Liver (tissue), 9 donors: ENCODE results near the gene VWF. TPM values are rescaled to one million over a fixed set of nuclear protein-coding genes. Genes with fewer than 3 reads are reported as not detected.

Experiments used
- DNase-seq: peaks from one replicate; pipeline ENCODE4 v3.0.0-alpha.2; 2017; ENCODE audit warnings: low spot score
- H3K27ac ChIP-seq, 2 donors: one replicate each; pipeline ENCODE4 v1.7.0; 2013; ENCODE audit warnings: inconsistent platforms in 2 of 2, low read length in 2 of 2, control low read depth in 1 of 2, low read depth in 1 of 2, mild to moderate bottlenecking in 1 of 2
- H3K27me3 ChIP-seq, 4 donors: one replicate each; pipeline versions ENCODE4 v1.6.1 to v1.7.0; 2013; ENCODE audit warnings: low read length in 3 of 4, inconsistent platforms in 1 of 4, mild to moderate bottlenecking in 1 of 4, moderate library complexity in 1 of 4; ENCODE audit not compliant: control insufficient read depth in 4 of 4, insufficient read depth in 4 of 4
- H3K36me3 ChIP-seq, 4 donors: one replicate each; pipeline versions ENCODE4 v1.6.1 to v1.7.0; 2013; ENCODE audit warnings: low read length in 3 of 4, mild to moderate bottlenecking in 3 of 4, low read depth in 1 of 4, moderate library complexity in 1 of 4; ENCODE audit not compliant: control insufficient read depth in 4 of 4, insufficient read depth in 3 of 4
- H3K4me1 ChIP-seq, 4 donors: one replicate each; pipeline versions ENCODE4 v1.6.1 to v1.7.0; 2013; ENCODE audit warnings: low read length in 3 of 4, mild to moderate bottlenecking in 3 of 4, moderate library complexity in 1 of 4; ENCODE audit not compliant: control insufficient read depth in 4 of 4, insufficient read depth in 4 of 4
- H3K4me3 ChIP-seq, 3 donors: one replicate each; pipeline versions ENCODE4 v1.6.1 to v1.7.0; 2013; ENCODE audit warnings: low read length in 3 of 3, control low read depth in 1 of 3, low read depth in 1 of 3, mild to moderate bottlenecking in 1 of 3
- H3K9ac ChIP-seq, 2 donors: one replicate each; pipeline ENCODE4 v1.7.0; 2013; ENCODE audit warnings: low read length in 2 of 2, mild to moderate bottlenecking in 2 of 2, moderate library complexity in 2 of 2, control low read depth in 1 of 2, low read depth in 1 of 2
- H3K9me3 ChIP-seq, 4 donors: one replicate each; pipeline versions ENCODE4 v1.6.1 to v1.7.0; 2013; ENCODE audit warnings: low read length in 3 of 4; ENCODE audit not compliant: control insufficient read depth in 4 of 4
- EGR1 ChIP-seq, 2 donors: IDR thresholded peaks; 2 replicates each; pipeline ENCODE4 v1.6.1; 2016 to 2018; ENCODE audit warnings: antibody characterized with exemption in 2 of 2, low read depth in 2 of 2
- FOXA1 ChIP-seq: IDR thresholded peaks from 2 replicates; pipeline ENCODE4 v1.6.1; 2016; ENCODE audit warnings: antibody characterized with exemption
- FOXA2 ChIP-seq: IDR thresholded peaks from 2 replicates; pipeline ENCODE4 v1.6.1; 2016; ENCODE audit warnings: antibody characterized with exemption
- GABPA ChIP-seq, 2 donors: IDR thresholded peaks in 1 of 2; conservative IDR thresholded peaks in 1 of 2; 2 replicates each; pipeline ENCODE4 v1.6.1; 2016; ENCODE audit warnings: antibody characterized with exemption in 2 of 2, mild to moderate bottlenecking in 1 of 2, moderate library complexity in 1 of 2
- HNF4A ChIP-seq, 2 donors: conservative IDR thresholded peaks; 2 replicates each; pipeline ENCODE4 v1.6.1; 2016; ENCODE audit warnings: antibody characterized with exemption in 2 of 2, mild to moderate bottlenecking in 2 of 2
- HNF4G ChIP-seq: IDR thresholded peaks from 2 replicates; pipeline ENCODE4 v1.6.1; 2016; ENCODE audit warnings: antibody characterized with exemption
- JUND ChIP-seq, 2 donors: IDR thresholded peaks; 2 replicates each; pipeline ENCODE4 v1.6.1; 2016; ENCODE audit warnings: antibody characterized with exemption in 2 of 2
- RAD21 ChIP-seq, 2 donors: IDR thresholded peaks; 2 replicates each; pipeline ENCODE4 v1.6.1; 2016; ENCODE audit warnings: antibody characterized with exemption in 2 of 2, mild to moderate bottlenecking in 2 of 2
- RXRA ChIP-seq, 2 donors: IDR thresholded peaks; 2 replicates each; pipeline ENCODE4 v1.6.1; 2017 to 2018; ENCODE audit warnings: antibody characterized with exemption in 2 of 2, mild to moderate bottlenecking in 1 of 2
- SP1 ChIP-seq: IDR thresholded peaks from 2 replicates; pipeline ENCODE4 v1.6.1; 2018; ENCODE audit warnings: antibody characterized with exemption, mild to moderate bottlenecking
- TAF1 ChIP-seq: conservative IDR thresholded peaks from 2 replicates; pipeline ENCODE4 v1.6.1; 2016; ENCODE audit warnings: antibody characterized with exemption, mild to moderate bottlenecking
- YY1 ChIP-seq: IDR thresholded peaks from 2 replicates; pipeline ENCODE4 v1.6.1; 2016; ENCODE audit warnings: antibody characterized with exemption, mild to moderate bottlenecking
- WGBS: extraction: QIAGEN DNeasy Blood & Tissue Kit; methylation state at CpG from one replicate; pipeline ENCODE4 v1.1.7; 2013; 5-methylcytosine and 5-hydroxymethylcytosine counted together
- polyA plus RNA-seq, 2 donors: library from polyadenylated mRNA; stranded (reverse) in 1 of 2; unstranded in 1 of 2; fragments of 200-250 nt in 1 of 2; fragments of >200 nt in 1 of 2; fragmentation: Nextera tagmentation in 1 of 2; extraction: Ambion mirVana in 1 of 2; gene quantifications; one replicate each; pipeline versions ENCODE4 v1.2.1 to v1.2.3, GENCODE V29; 2013 to 2015
- total RNA-seq, 2 donors: library from RNA; depleted of rRNA; stranded (reverse); fragments of >200 nt; gene quantifications; one replicate each; pipeline ENCODE4 v1.2.3, GENCODE V29; 2014
- TF ChIP-seq, protein P1 (sequence below): IDR thresholded peaks from 2 replicates; pipeline ENCODE4 v1.6.1; 2016; ENCODE audit warnings: antibody characterized with exemption, mild to moderate bottlenecking
- TF ChIP-seq, protein P2 (sequence below): IDR thresholded peaks from 2 replicates; pipeline ENCODE4 v1.6.1; 2016; ENCODE audit warnings: antibody characterized with exemption
- TF ChIP-seq, protein P3 (sequence below): IDR thresholded peaks from 2 replicates; pipeline ENCODE4 v1.6.1; 2016; ENCODE audit warnings: antibody characterized with exemption
- TF ChIP-seq, protein P4 (sequence below): IDR thresholded peaks from 2 replicates; pipeline ENCODE4 v1.6.1; 2016; ENCODE audit warnings: antibody characterized with exemption
- donor health status: healthy.
- donor health status: healthy.
- donor health status: healthy.
- donor health status: healthy.
- donor health status: healthy.

The VWF gene
- total and polyA plus RNA-seq, 4 donors: 2.1 to 10.8 (median 4.0) TPM

DNA sequence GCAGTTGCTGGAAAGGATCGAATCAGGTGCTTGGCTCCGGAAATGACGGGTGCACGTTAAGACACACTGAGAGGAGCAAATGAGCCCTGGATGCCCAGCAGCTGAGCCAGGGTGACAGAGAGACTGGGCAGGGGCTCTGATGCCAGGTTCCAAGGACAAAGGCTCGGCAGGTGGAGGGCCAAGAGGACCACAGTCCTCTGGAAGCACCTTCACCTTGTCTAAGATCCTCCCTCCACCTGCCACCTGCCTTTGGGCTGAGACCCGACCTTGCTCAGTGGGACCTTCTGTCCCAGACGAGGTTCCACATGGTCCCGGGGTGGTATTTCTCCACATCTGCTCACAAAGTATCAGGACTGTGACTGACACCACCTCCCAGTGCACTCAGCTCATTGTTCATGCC is 180.4 kb downstream of the VWF start:
- TF ChIP-seq GABPA (IDR thresholded peaks at IDR 0.05 in 1 of 2, conservative IDR thresholded peaks at IDR 0.05 in 1 of 2) (no peak), HNF4G (no peak), TAF1 (no peak), HNF4A (conservative IDR thresholded peaks at IDR 0.05) (no peak), FOXA2 (no peak), YY1 (no peak), RAD21 (IDR thresholded peaks at IDR 0.05) (no peak), RXRA (IDR thresholded peaks at IDR 0.05) (no peak)
- TF ChIP-seq, protein P1, sequence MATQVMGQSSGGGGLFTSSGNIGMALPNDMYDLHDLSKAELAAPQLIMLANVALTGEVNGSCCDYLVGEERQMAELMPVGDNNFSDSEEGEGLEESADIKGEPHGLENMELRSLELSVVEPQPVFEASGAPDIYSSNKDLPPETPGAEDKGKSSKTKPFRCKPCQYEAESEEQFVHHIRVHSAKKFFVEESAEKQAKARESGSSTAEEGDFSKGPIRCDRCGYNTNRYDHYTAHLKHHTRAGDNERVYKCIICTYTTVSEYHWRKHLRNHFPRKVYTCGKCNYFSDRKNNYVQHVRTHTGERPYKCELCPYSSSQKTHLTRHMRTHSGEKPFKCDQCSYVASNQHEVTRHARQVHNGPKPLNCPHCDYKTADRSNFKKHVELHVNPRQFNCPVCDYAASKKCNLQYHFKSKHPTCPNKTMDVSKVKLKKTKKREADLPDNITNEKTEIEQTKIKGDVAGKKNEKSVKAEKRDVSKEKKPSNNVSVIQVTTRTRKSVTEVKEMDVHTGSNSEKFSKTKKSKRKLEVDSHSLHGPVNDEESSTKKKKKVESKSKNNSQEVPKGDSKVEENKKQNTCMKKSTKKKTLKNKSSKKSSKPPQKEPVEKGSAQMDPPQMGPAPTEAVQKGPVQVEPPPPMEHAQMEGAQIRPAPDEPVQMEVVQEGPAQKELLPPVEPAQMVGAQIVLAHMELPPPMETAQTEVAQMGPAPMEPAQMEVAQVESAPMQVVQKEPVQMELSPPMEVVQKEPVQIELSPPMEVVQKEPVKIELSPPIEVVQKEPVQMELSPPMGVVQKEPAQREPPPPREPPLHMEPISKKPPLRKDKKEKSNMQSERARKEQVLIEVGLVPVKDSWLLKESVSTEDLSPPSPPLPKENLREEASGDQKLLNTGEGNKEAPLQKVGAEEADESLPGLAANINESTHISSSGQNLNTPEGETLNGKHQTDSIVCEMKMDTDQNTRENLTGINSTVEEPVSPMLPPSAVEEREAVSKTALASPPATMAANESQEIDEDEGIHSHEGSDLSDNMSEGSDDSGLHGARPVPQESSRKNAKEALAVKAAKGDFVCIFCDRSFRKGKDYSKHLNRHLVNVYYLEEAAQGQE: no peak
- TF ChIP-seq, protein P2, sequence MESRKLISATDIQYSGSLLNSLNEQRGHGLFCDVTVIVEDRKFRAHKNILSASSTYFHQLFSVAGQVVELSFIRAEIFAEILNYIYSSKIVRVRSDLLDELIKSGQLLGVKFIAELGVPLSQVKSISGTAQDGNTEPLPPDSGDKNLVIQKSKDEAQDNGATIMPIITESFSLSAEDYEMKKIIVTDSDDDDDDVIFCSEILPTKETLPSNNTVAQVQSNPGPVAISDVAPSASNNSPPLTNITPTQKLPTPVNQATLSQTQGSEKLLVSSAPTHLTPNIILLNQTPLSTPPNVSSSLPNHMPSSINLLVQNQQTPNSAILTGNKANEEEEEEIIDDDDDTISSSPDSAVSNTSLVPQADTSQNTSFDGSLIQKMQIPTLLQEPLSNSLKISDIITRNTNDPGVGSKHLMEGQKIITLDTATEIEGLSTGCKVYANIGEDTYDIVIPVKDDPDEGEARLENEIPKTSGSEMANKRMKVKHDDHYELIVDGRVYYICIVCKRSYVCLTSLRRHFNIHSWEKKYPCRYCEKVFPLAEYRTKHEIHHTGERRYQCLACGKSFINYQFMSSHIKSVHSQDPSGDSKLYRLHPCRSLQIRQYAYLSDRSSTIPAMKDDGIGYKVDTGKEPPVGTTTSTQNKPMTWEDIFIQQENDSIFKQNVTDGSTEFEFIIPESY: no peak
- H3K9me3 ChIP-seq: peaks cover 0 to 3% (median 1%) of the 10 kb centered on the region in 4 donors
- H3K27me3 ChIP-seq: peaks cover 0 to 13% (median 9%) of the 10 kb centered on the region in 4 donors
- H3K27ac ChIP-seq: no peak overlapping the region
- no peak for DNase-seq
- H3K4me1 ChIP-seq: peaks cover 0 to 10% (median 6%) of the 10 kb centered on the region in 4 donors
- no peaks in the 10 kb centered on the region for H3K36me3 ChIP-seq
- H3K4me3 ChIP-seq: no peak overlapping the region
- no peak overlapping the region for H3K9ac ChIP-seq
- 86% methylated on average over 8 of the region's 8 CpGs for WGBS

DNA sequence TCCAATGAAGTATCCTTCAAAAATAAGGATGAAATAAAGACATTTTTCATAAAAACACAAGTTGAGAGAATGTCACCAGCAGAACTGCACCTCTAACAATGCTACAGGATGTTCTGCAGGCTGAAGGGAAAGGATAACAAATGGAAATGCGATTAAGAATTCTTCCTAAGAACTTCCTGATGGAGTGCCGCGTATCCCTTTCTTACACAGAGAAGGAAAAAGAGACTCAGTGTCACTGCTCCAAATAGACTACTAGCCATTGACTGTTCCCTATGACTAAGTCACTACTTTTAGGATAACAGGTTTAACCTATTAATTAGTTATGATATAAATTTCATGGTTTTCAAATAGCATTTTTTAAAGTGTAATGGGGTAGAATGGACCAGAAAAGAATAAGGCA is 182.6 kb downstream of the VWF start:
- H3K27me3 ChIP-seq: peaks cover 0 to 13% (median 9%) of the 10 kb centered on the region in 4 donors
- peaks cover 0 to 3% (median 1%) of the 10 kb centered on the region in 4 donors for H3K9me3 ChIP-seq
- no peak overlapping the region for H3K9ac ChIP-seq
- peaks cover 0 to 10% (median 6%) of the 10 kb centered on the region in 4 donors for H3K4me1 ChIP-seq
- no peak for DNase-seq
- H3K36me3 ChIP-seq: no peaks in the 10 kb centered on the region
- TF ChIP-seq JUND (IDR thresholded peaks at IDR 0.05): no peak
- no peak for TF ChIP-seq FOXA1
- TF ChIP-seq FOXA2: no peak
- TF ChIP-seq RXRA (IDR thresholded peaks at IDR 0.05): no peak
- TF ChIP-seq, protein P3, sequence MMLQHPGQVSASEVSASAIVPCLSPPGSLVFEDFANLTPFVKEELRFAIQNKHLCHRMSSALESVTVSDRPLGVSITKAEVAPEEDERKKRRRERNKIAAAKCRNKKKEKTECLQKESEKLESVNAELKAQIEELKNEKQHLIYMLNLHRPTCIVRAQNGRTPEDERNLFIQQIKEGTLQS: no peak
- TF ChIP-seq, protein P2: no peak
- no peak for TF ChIP-seq EGR1 (IDR thresholded peaks at IDR 0.05; ENCODE audit: low read depth in 2 of 2)
- no peak for TF ChIP-seq HNF4A (conservative IDR thresholded peaks at IDR 0.05)
- TF ChIP-seq, protein P4, sequence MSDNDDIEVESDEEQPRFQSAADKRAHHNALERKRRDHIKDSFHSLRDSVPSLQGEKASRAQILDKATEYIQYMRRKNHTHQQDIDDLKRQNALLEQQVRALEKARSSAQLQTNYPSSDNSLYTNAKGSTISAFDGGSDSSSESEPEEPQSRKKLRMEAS: no peak
- TF ChIP-seq SP1: no peak
- no peak for TF ChIP-seq YY1
- WGBS: 82% methylated on average over 3 of the region's 3 CpGs
- H3K27ac ChIP-seq: no peak overlapping the region
- no peak overlapping the region for H3K4me3 ChIP-seq
